Measurements from ENCODE around the gene SDF2L1. TPM values are rescaled to one million over a fixed set of nuclear protein-coding genes. Genes with fewer than 3 reads are reported as not detected.
A peak's percentile ranks its signal among the peaks of the same experiment; 100 is the strongest.

The SDF2L1 gene
- total and polyA plus RNA-seq, 9 of the 15 experiments (the other 6 are each of a cell fraction or from before 2014, with no cell fraction given): 15.1 to 989 (median 124) TPM

- no peak overlapping the region for H3K27ac ChIP-seq (ENCODE audit: extremely low read depth, low read depth, low read length)
- no peak overlapping the region for H3K4me3 ChIP-seq
- no peak overlapping the region for H2AFZ ChIP-seq (ENCODE audit: low read depth, low read length)
- intact Hi-C loops (cut with micrococcal nuclease) (no loop called here), in situ Hi-C loops (cut with MboI) (no loop called here)
- no peaks in the 10 kb centered on the region for H3K9me3 ChIP-seq (replicated peaks; ENCODE audit: control insufficient read depth, insufficient read depth, low read depth, low read length)
- BruUV-seq (replicated peaks): no TSS peak
- no peaks in the 10 kb centered on the region; a peak in 1 of 5 replicates for H3K27me3 ChIP-seq (ENCODE audit: control insufficient read depth in 2 of 2, insufficient read depth in 2 of 2, low read length in 2 of 2)
- no peak overlapping the region for H3K4me2 ChIP-seq (ENCODE audit: insufficient read depth, low read length)
- peaks cover 87% of the 10 kb centered on the region for H3K36me3 ChIP-seq (ENCODE audit: control insufficient read depth, insufficient read depth, low read length)
- H3K4me1 ChIP-seq (replicated peaks in 1 of 2; ENCODE audit: control insufficient read depth in 2 of 2, insufficient read depth in 2 of 2, low read length in 2 of 2): peaks cover 18 to 23% of the 10 kb centered on the region in 2 experiments
- ChIA-PET CTCF (ENCODE audit: low intra/inter-chr PET ratio) (interaction anchor here (1.6 to 2.3 kb wide), 2 partner anchors 48 to 54 kb away, joined by 4 to 23 read pairs; no protein-coding TSS in a partner anchor), POLR2A (interaction anchor here (4.3 to 76.8 kb wide), 3 partner anchors 16 to 27 kb away, joined by 20 to 4622 read pairs (median 4622); partner anchors contain the start of genes CCDC116, SDF2L1 and YDJC)
- TF ChIP-seq KLF13 (tag; IDR thresholded peaks at IDR 0.05; ENCODE audit: borderline replicate concordance, low read depth): 0 out of 2 replicates have a peak, but pooled peaks have one; percentile 44
- TF ChIP-seq ZZZ3 (IDR thresholded peaks at IDR 0.05): no peak
- TF ChIP-seq THAP12 (CRISPR knock-in tag; IDR thresholded peaks at IDR 0.05): peak; percentile 72; the same call in 1 of the 2 replicates
- TF ChIP-seq HDAC8 (tag; IDR thresholded peaks at IDR 0.05): no peak
- TF ChIP-seq HNRNPUL1 (IDR thresholded peaks at IDR 0.05; ENCODE audit: low read length): 0 out of 2 replicates have a peak, but pooled peaks have one; percentile 45
- 0 out of 2 replicates have a peak, but pooled peaks have one; percentile 3 for TF ChIP-seq CHD2 (IDR thresholded peaks at IDR 0.05; ENCODE audit: low read depth, low read length)
- TF ChIP-seq ZNF830 (CRISPR knock-in tag; IDR thresholded peaks at IDR 0.05): 0 out of 2 replicates have a peak, but pooled peaks have one; percentile 66
- no peak for TF ChIP-seq NFIC (IDR thresholded peaks at IDR 0.05)
- 0 out of 2 replicates have a peak, but pooled peaks have one; percentile 24 for TF ChIP-seq PPARD (CRISPR knock-in tag; IDR thresholded peaks at IDR 0.05)
- TF ChIP-seq NR4A1 (CRISPR knock-in tag; IDR thresholded peaks at IDR 0.05): 0 out of 2 replicates have a peak, but pooled peaks have one; percentile 83
- TF ChIP-seq NR4A1 (tag; IDR thresholded peaks at IDR 0.05): no peak
- TF ChIP-seq SETDB1 (IDR thresholded peaks at IDR 0.05; ENCODE audit: low read length): peak; percentile 45
- WGBS (ENCODE audit: insufficient coverage, low coverage, missing lambda C conversion rate): 63% methylated on average over 3 of the region's 3 CpGs
- FAIRE-seq: no peak
- DNase-seq (ENCODE audit: extremely low read depth in 1 of 4, low spot score in 3 of 4): peak in 1 of 4 experiments; percentile 55
- H4K20me1 ChIP-seq (replicated peaks; ENCODE audit: control insufficient read depth, insufficient read depth, low read length): peaks cover 62% of the 10 kb centered on the region
- peaks cover 96% of the 10 kb centered on the region for H3K79me2 ChIP-seq (ENCODE audit: control insufficient read depth, insufficient read depth, low read length)
- H3K9me1 ChIP-seq (ENCODE audit: control insufficient read depth, insufficient read depth, low read length): peaks cover 16% of the 10 kb centered on the region
- ATAC-seq: no peak
- H3K9ac ChIP-seq (ENCODE audit: insufficient read depth in 1 of 2, low read depth in 2 of 2, low read length in 2 of 2): no peak overlapping the region
Measured at GRCh38 chr22:21592422-21592821, 49.7 kb upstream of the SDF2L1 start.
